ENCODE data around the gene LRIG2. TPM values are rescaled to one million over a fixed set of nuclear protein-coding genes. Genes with fewer than 3 reads are reported as not detected.
"Not testable (repeated sequence)": the region's sequence is repeated elsewhere in the genome, so short reads cannot be mapped to it uniquely, and the experiment has no call there.

The LRIG2 gene
- total RNA-seq, 1 experiment from 2014 or later, result 14.8 TPM

GRCh38 chr1:113072141-113072756, 749 bp upstream of the LRIG2 start:
- no peak for TF ChIP-seq EZH2 (IDR thresholded peaks at IDR 0.05; ENCODE audit: borderline replicate concordance, low read depth, low read length, poor library complexity, severe bottlenecking)
- TF ChIP-seq, protein P1, sequence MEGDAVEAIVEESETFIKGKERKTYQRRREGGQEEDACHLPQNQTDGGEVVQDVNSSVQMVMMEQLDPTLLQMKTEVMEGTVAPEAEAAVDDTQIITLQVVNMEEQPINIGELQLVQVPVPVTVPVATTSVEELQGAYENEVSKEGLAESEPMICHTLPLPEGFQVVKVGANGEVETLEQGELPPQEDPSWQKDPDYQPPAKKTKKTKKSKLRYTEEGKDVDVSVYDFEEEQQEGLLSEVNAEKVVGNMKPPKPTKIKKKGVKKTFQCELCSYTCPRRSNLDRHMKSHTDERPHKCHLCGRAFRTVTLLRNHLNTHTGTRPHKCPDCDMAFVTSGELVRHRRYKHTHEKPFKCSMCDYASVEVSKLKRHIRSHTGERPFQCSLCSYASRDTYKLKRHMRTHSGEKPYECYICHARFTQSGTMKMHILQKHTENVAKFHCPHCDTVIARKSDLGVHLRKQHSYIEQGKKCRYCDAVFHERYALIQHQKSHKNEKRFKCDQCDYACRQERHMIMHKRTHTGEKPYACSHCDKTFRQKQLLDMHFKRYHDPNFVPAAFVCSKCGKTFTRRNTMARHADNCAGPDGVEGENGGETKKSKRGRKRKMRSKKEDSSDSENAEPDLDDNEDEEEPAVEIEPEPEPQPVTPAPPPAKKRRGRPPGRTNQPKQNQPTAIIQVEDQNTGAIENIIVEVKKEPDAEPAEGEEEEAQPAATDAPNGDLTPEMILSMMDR (conservative IDR thresholded peaks at IDR 0.05; ENCODE audit: low read depth, low read length), result no peak
- Histone ChIP-seq H3K27ac (ENCODE audit: low read depth, low read length, poor library complexity, severe bottlenecking) (no peak overlapping the region), H3K36me3 (ENCODE audit: insufficient read depth, low read length, poor library complexity, severe bottlenecking) (peaks cover 2% of the 10 kb centered on the region), H3K4me1 (ENCODE audit: insufficient read depth, low read length, poor library complexity, severe bottlenecking) (peaks cover 10% of the 10 kb centered on the region), H3K9me3 (ENCODE audit: low read depth, low read length, poor library complexity, severe bottlenecking) (no peaks in the 10 kb centered on the region), H3K4me3 (ENCODE audit: low read depth, low read length, poor library complexity, severe bottlenecking) (peak overlapping the region; percentile 71), H3K27me3 (replicated peaks; ENCODE audit: insufficient read depth, low read depth, low read length, poor library complexity) (no peaks in the 10 kb centered on the region)
- CTCF ChIA-PET, result interaction anchor here (0.5 to 1.7 kb wide), 16 partner anchors 10 to 437 kb away, joined by 3 to 14 read pairs (median 6); partner anchors contain the start of genes PPM1J and SLC16A1
- POLR2A ChIA-PET (ENCODE audit: low non-redundant PET), result no interaction called here
- no peak for DNase-seq (ENCODE audit: low spot score)
- intact Hi-C loops (cut with micrococcal nuclease; ENCODE audit: unreplicated experiment), result loop anchor here (2.0 kb wide), 2 partner anchors 191 to 355 kb away; no protein-coding TSS in a partner anchor
- BruUV-seq (replicated peaks), result no TSS peak

DNA sequence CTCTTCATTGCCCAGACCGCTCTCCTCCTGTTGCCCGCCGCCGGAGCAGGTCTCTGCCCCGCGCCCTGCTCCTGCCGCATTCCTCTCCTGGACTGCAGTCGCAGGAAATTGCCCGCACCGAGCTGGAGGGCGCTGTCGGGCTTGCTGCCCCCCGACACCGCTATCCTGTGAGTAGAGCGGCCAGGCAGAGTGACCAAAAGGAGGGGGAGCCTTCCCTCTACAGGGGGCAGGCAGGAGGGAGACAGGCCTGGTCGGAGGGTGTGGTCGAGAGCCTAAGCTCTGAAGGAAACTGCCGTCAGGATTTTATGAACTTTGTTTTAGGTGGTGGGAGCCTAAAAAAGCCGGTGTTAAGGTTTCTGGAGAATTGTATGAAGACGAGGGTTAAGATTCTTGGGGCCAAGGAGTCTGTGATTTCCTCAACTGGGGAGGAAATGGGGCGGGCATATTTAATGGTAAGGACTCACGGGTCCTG, 517 bp downstream of the LRIG2 start:
- no TSS peak for BruUV-seq (replicated peaks)
- peak overlapping the region; percentile 75 for H3K27ac ChIP-seq (ENCODE audit: low read depth, low read length, poor library complexity, severe bottlenecking)
- no peak for DNase-seq (ENCODE audit: low spot score)
- H3K9me3 ChIP-seq (ENCODE audit: low read depth, low read length, poor library complexity, severe bottlenecking), result no peaks in the 10 kb centered on the region
- peaks cover 5% of the 10 kb centered on the region for H3K36me3 ChIP-seq (ENCODE audit: insufficient read depth, low read length, poor library complexity, severe bottlenecking)
- POLR2A ChIA-PET (ENCODE audit: low non-redundant PET), result no interaction called here
- peak overlapping the region; percentile 71 for H3K4me3 ChIP-seq (ENCODE audit: low read depth, low read length, poor library complexity, severe bottlenecking)
- intact Hi-C loops (cut with micrococcal nuclease; ENCODE audit: unreplicated experiment), result loop anchor here (2.0 kb wide), 2 partner anchors 193 to 357 kb away; no protein-coding TSS in a partner anchor
- H3K27me3 ChIP-seq (replicated peaks; ENCODE audit: insufficient read depth, low read depth, low read length, poor library complexity), result no peaks in the 10 kb centered on the region
- CTCF ChIA-PET, result interaction anchor here (0.5 to 1.7 kb wide), 10 partner anchors 15 to 595 kb away, joined by 3 to 14 read pairs (median 5); partner anchors contain the start of gene PPM1J
- H3K4me1 ChIP-seq (ENCODE audit: insufficient read depth, low read length, poor library complexity, severe bottlenecking), result peaks cover 10% of the 10 kb centered on the region
- TF ChIP-seq EZH2 (IDR thresholded peaks at IDR 0.05; ENCODE audit: borderline replicate concordance, low read depth, low read length, poor library complexity, severe bottlenecking), result no peak
- TF ChIP-seq, protein P1 (conservative IDR thresholded peaks at IDR 0.05; ENCODE audit: low read depth, low read length), result peak; percentile 37; the same call in 1 of the 2 replicates

- H3K4me1 ChIP-seq (ENCODE audit: insufficient read depth, low read length, poor library complexity, severe bottlenecking), result peaks cover 10% of the 10 kb centered on the region
- H3K36me3 ChIP-seq (ENCODE audit: insufficient read depth, low read length, poor library complexity, severe bottlenecking), result peaks cover 5% of the 10 kb centered on the region
- TF ChIP-seq, protein P1 (conservative IDR thresholded peaks at IDR 0.05; ENCODE audit: low read depth, low read length), result no peak
- TF ChIP-seq EZH2 (IDR thresholded peaks at IDR 0.05; ENCODE audit: borderline replicate concordance, low read depth, low read length, poor library complexity, severe bottlenecking), result no peak
- no peaks in the 10 kb centered on the region for H3K9me3 ChIP-seq (ENCODE audit: low read depth, low read length, poor library complexity, severe bottlenecking)
- H3K27ac ChIP-seq (ENCODE audit: low read depth, low read length, poor library complexity, severe bottlenecking), result no peak overlapping the region
- intact Hi-C loops (cut with micrococcal nuclease; ENCODE audit: unreplicated experiment), result no loop called here
- H3K27me3 ChIP-seq (replicated peaks; ENCODE audit: insufficient read depth, low read depth, low read length, poor library complexity), result no peaks in the 10 kb centered on the region
- ChIA-PET CTCF (no interaction called here), POLR2A (ENCODE audit: low non-redundant PET) (no interaction called here)
- peak; percentile 18 for DNase-seq (ENCODE audit: low spot score)
- BruUV-seq (replicated peaks), result TSS peak; percentile 54
- H3K4me3 ChIP-seq (ENCODE audit: low read depth, low read length, poor library complexity, severe bottlenecking), result peak overlapping the region; percentile 71
These were observed 1.2 kb downstream of the LRIG2 start for GRCh38 chr1:113074237-113074636.

DNA sequence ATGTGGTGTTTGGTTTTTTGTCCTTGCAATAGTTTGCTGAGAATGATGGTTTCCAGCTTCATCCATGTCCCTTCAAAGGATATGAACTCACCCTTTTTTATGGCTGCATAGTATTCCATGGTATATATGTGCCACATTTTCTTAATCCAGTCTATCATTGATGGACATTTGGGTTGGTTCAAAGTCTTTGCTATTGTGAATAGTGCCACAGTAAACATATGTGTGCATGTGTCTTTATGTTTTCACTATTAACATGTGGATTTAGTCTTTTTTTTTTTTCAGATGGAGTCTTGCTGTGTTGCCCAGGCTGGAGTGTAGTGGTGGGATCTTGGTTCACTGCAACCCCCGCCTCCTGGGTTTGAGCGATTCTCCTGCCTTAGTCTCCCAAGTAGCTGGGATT, 5.0 kb downstream of the LRIG2 start:
- DNase-seq (ENCODE audit: low spot score); H3K27me3 ChIP-seq (replicated peaks; ENCODE audit: insufficient read depth, low read depth, low read length, poor library complexity); POLR2A ChIA-PET (ENCODE audit: low non-redundant PET); H3K4me1 ChIP-seq (ENCODE audit: insufficient read depth, low read length, poor library complexity, severe bottlenecking); H3K27ac ChIP-seq (ENCODE audit: low read depth, low read length, poor library complexity, severe bottlenecking); CTCF ChIA-PET; H3K4me3 ChIP-seq (ENCODE audit: low read depth, low read length, poor library complexity, severe bottlenecking); intact Hi-C loops (cut with micrococcal nuclease; ENCODE audit: unreplicated experiment); H3K9me3 ChIP-seq (ENCODE audit: low read depth, low read length, poor library complexity, severe bottlenecking); BruUV-seq (replicated peaks): not testable (repeated sequence)
- peaks cover 11% of the 10 kb centered on the region for H3K36me3 ChIP-seq (ENCODE audit: insufficient read depth, low read length, poor library complexity, severe bottlenecking)

All from A673 (cell line).